Suprapubic skin (tissue), 4 donors: Measurements from ENCODE around the gene TEAD4.

ENCODE experiments used
- EP300 ChIP-seq: sonication (generic); formaldehyde crosslinking; IDR thresholded peaks from one replicate; pipeline ENCODE4 v1.6.1; 2017; ENCODE audit warnings: antibody characterized with exemption
- POLR2A ChIP-seq, 2 donors: fragments of 450-650 bp; IDR thresholded peaks; one replicate each; pipeline ENCODE4 v1.6.1; 2017; ENCODE audit warnings: antibody characterized with exemption in 2 of 2, mild to moderate bottlenecking in 2 of 2, moderate library complexity in 2 of 2
- POLR2AphosphoS5 ChIP-seq, 3 donors: sonication (generic); formaldehyde crosslinking; IDR thresholded peaks; one replicate each; pipeline ENCODE4 v1.6.1; 2017; ENCODE audit warnings: antibody characterized with exemption in 3 of 3
- TF ChIP-seq, protein P1 (sequence below), 2 donors: fragments of 200-600 bp in 1 of 2; fragments of 450-650 bp in 1 of 2; sonication (generic) in 1 of 2; IDR thresholded peaks; one replicate each; pipeline ENCODE4 v1.5.1; 2016 to 2019; ENCODE audit warnings: antibody characterized with exemption in 2 of 2, mild to moderate bottlenecking in 1 of 2, moderate library complexity in 1 of 2

GRCh38 chr12:2959192-2959504 lies at the start of gene TEAD4:
- TF ChIP-seq, protein P1, sequence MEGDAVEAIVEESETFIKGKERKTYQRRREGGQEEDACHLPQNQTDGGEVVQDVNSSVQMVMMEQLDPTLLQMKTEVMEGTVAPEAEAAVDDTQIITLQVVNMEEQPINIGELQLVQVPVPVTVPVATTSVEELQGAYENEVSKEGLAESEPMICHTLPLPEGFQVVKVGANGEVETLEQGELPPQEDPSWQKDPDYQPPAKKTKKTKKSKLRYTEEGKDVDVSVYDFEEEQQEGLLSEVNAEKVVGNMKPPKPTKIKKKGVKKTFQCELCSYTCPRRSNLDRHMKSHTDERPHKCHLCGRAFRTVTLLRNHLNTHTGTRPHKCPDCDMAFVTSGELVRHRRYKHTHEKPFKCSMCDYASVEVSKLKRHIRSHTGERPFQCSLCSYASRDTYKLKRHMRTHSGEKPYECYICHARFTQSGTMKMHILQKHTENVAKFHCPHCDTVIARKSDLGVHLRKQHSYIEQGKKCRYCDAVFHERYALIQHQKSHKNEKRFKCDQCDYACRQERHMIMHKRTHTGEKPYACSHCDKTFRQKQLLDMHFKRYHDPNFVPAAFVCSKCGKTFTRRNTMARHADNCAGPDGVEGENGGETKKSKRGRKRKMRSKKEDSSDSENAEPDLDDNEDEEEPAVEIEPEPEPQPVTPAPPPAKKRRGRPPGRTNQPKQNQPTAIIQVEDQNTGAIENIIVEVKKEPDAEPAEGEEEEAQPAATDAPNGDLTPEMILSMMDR (IDR thresholded peaks at IDR 0.05), result no peak
- TF ChIP-seq EP300 (no peak), POLR2AphosphoS5 (IDR thresholded peaks at IDR 0.05) (peak in 1 of 3 donors; percentile 16), POLR2A (IDR thresholded peaks at IDR 0.05) (no peak)
